ENCODE measurements around the gene SLC7A4. TPM values are rescaled to one million over a fixed set of nuclear protein-coding genes. Genes with fewer than 3 reads are reported as not detected.
A peak's percentile ranks its signal among the peaks of the same experiment; 100 is the strongest.
"Not testable (repeated sequence)": the region's sequence is repeated elsewhere in the genome, so short reads cannot be mapped to it uniquely, and the experiment has no call there.

The SLC7A4 gene
- total and polyA plus RNA-seq, 7 experiments from 2014 or later, result 0.08 to 0.13 (median 0.13) TPM; not detected in 4

DNA sequence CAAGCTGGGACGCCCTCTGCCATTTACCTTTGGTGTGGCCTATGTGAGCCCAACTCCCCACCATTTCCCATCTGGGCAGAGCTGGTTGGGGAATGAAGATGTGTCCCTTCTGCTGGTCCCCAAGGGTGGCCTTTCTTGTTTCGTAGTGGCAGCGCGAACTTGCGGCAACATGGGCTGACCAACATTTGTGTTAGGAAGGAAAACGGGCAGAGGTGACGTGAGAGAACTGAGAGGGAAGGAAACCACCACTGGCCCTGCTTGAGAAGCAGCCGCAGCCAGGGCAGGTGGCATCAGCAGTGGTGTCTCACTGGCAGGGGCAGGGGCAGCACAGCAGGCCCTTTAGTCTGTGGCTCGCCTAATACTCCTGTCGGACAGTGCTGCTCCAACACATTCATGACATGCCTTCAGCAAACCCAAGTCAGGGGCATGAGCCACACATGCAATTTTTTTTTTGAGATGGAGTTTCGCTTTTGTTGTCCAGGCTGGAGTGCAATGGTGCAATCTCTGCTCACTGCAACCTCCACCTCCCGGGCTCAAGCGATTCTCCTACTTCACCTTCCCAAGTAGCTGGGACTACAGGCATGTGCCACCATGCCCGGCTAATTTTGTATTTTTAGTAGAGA is 43.3 kb upstream of the SLC7A4 start:
- Mint-ChIP-seq H3K27ac (no peak overlapping the region), H3K27me3 (no peaks in the 10 kb centered on the region), H3K9me3 (no peaks in the 10 kb centered on the region), H3K4me1 (no peaks in the 10 kb centered on the region), H3K4me3 (no peak overlapping the region), H3K36me3 (no peaks in the 10 kb centered on the region)
- H3K36me3 ChIP-seq (ENCODE audit: control insufficient read depth in 2 of 3, insufficient read depth in 3 of 3, low read length in 3 of 3), result no peaks in the 10 kb centered on the region
- CTCF ChIA-PET, result no interaction called here
- intact Hi-C loops (cut with micrococcal nuclease), result no loop called here
- no peak for ATAC-seq
- no peak overlapping the region for H3K4me3 ChIP-seq (ENCODE audit: low read length)
- no peak for DNase-seq
- POLR2A ChIA-PET, result no interaction called here
- no peaks in the 10 kb centered on the region for H3K4me1 ChIP-seq (ENCODE audit: control insufficient read depth in 2 of 2, insufficient read depth in 2 of 2, low read length in 2 of 2)
- no peaks in the 10 kb centered on the region for H3K9me3 ChIP-seq (ENCODE audit: control insufficient read depth in 2 of 3, low read length in 3 of 3)
- H3K27me3 ChIP-seq (ENCODE audit: control insufficient read depth in 2 of 2, insufficient read depth in 2 of 2, low read length in 2 of 2), result no peaks in the 10 kb centered on the region
- H3K27ac ChIP-seq (ENCODE audit: low read depth, low read length), result no peak overlapping the region

DNA sequence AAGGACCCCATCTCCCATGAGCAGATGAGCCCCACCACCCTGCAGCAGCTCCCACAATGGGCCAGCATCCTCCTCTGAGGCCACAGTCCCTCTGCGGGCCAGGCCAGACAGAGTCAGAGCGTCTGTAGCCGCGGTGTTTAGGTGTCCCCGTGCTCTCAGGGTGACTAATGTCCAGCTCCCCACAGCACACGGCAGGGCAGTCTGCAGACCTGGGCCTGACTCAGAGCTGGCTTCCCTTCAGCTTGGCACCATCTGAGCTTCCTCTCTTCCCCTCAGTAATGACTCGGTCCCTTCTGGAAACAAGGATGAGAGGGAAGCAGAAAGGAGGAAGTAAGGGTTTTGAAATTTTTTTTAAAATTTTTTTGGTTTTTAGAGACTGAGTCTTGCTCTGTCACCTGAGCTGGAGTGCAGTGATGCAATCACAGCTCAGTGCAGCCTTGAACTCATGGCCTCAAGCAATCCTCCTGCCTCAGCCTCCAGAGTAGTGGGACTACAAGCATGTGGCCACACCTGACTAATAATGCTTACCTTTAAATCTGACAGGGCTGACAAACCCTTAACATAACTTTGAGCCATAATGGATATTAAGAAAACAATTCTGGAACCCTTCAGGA is 41.8 kb upstream of the SLC7A4 start:
- Mint-ChIP-seq H3K27ac (no peak overlapping the region), H3K27me3 (peaks cover 0 to 3% (median 0%) of the 10 kb centered on the region in 5 donors), H3K4me1 (no peaks in the 10 kb centered on the region), H3K36me3 (no peaks in the 10 kb centered on the region), H3K4me3 (no peak overlapping the region), H3K9me3 (no peaks in the 10 kb centered on the region)
- intact Hi-C loops (cut with micrococcal nuclease), result no loop called here
- no peak overlapping the region for H3K27ac ChIP-seq (ENCODE audit: low read depth, low read length)
- ChIA-PET CTCF (no interaction called here), POLR2A (no interaction called here)
- no peaks in the 10 kb centered on the region for H3K27me3 ChIP-seq (ENCODE audit: control insufficient read depth in 2 of 2, insufficient read depth in 2 of 2, low read length in 2 of 2)
- ATAC-seq (peak; percentile 81), DNase-seq (no peak)
- no peaks in the 10 kb centered on the region for H3K4me1 ChIP-seq (ENCODE audit: control insufficient read depth in 2 of 2, insufficient read depth in 2 of 2, low read length in 2 of 2)
- H3K36me3 ChIP-seq (ENCODE audit: control insufficient read depth in 2 of 3, insufficient read depth in 3 of 3, low read length in 3 of 3), result no peaks in the 10 kb centered on the region
- no peaks in the 10 kb centered on the region for H3K9me3 ChIP-seq (ENCODE audit: control insufficient read depth in 2 of 3, low read length in 3 of 3)
- H3K4me3 ChIP-seq (ENCODE audit: low read length), result no peak overlapping the region

DNA sequence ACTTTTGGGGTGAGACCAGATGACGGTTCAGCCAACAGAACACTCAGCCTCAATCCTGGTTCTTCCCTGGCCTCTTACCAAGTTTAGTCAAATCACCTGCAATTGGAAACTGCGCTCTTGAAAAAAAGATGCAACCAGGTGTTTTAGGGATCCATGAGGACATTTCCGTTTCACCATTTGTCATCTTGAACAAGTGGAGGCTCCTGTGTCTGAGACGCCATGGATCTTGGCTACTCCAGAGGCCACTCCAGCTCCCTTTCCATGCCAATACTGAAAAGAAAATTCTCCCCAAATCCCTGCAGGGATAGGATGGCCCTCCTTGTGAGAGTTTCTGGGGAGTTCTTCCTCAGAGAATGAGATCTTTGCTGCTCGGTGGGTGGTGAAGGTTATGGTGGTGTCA is 41.1 kb upstream of the SLC7A4 start:
- Histone ChIP-seq H3K27ac (ENCODE audit: low read depth, low read length) (no peak overlapping the region), H3K36me3 (ENCODE audit: control insufficient read depth in 2 of 3, insufficient read depth in 3 of 3, low read length in 3 of 3) (no peaks in the 10 kb centered on the region), H3K4me3 (ENCODE audit: low read length) (no peak overlapping the region), H3K9me3 (ENCODE audit: control insufficient read depth in 2 of 3, low read length in 3 of 3) (no peaks in the 10 kb centered on the region), H3K27me3 (ENCODE audit: control insufficient read depth in 2 of 2, insufficient read depth in 2 of 2, low read length in 2 of 2) (no peaks in the 10 kb centered on the region), H3K4me1 (ENCODE audit: control insufficient read depth in 2 of 2, insufficient read depth in 2 of 2, low read length in 2 of 2) (no peaks in the 10 kb centered on the region)
- CTCF ChIA-PET, result no interaction called here
- Mint-ChIP-seq H3K4me3 (no peak overlapping the region), H3K27me3 (peaks cover 0 to 3% (median 0%) of the 10 kb centered on the region in 5 donors), H3K36me3 (no peaks in the 10 kb centered on the region), H3K4me1 (no peaks in the 10 kb centered on the region), H3K9me3 (no peaks in the 10 kb centered on the region), H3K27ac (no peak overlapping the region)
- DNase-seq (no peak), ATAC-seq (no peak)
- intact Hi-C loops (cut with micrococcal nuclease), result no loop called here
- POLR2A ChIA-PET, result interaction anchor here (0.6 kb wide), 1 partner anchor 169 kb away, joined by 3 read pairs; no protein-coding TSS in a partner anchor

DNA sequence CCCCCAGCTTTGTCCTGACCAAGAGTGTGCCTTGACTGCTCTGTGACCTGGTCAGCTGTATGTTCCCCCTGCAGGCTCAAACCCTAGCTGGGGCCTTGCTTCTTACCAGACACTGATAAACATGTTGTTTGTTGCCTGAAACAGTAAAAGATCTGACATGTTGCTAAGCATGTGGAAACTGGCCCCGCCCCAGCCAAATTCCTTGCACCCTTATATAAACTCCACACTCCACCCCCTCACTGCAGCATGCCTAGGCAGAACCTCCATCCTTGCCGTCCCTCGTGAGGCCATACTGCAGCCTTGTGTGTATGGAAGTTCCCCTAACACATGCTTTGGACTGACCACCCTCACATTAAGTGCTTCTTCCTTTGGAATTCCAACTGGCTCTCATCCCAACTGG is 40.7 kb upstream of the SLC7A4 start:
- no peak overlapping the region for H3K27ac Mint-ChIP-seq
- H3K4me3 Mint-ChIP-seq, result no peak overlapping the region

DNA sequence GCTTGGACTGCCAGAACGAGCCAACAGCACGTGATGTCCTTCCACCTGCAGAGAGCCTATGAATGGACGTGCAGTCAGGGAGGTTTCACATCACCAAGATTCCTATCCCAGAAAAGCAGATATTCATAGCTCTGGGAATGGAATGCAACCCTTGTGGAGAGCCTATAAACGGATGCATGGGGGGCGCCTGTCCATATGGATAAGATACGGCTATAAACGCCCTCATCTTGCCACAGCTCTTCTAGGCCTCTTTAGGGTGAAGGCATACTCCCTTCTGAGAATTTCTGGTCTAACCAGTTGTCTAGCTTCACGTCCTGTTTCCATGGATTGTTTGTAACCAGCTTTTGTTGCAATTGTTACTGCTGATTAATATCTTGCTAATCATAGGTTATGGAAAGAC is 39.4 kb upstream of the SLC7A4 start:
- CTCF ChIA-PET; H3K27ac Mint-ChIP-seq; ATAC-seq; H3K36me3 ChIP-seq (ENCODE audit: control insufficient read depth in 2 of 3, insufficient read depth in 3 of 3, low read length in 3 of 3); H3K9me3 Mint-ChIP-seq; H3K27me3 Mint-ChIP-seq; H3K27me3 ChIP-seq (ENCODE audit: control insufficient read depth in 2 of 2, insufficient read depth in 2 of 2, low read length in 2 of 2); POLR2A ChIA-PET; H3K4me1 ChIP-seq (ENCODE audit: control insufficient read depth in 2 of 2, insufficient read depth in 2 of 2, low read length in 2 of 2); H3K4me3 ChIP-seq (ENCODE audit: low read length); H3K36me3 Mint-ChIP-seq; DNase-seq; H3K9me3 ChIP-seq (ENCODE audit: control insufficient read depth in 2 of 3, low read length in 3 of 3); intact Hi-C loops (cut with micrococcal nuclease); H3K27ac ChIP-seq (ENCODE audit: low read depth, low read length); H3K4me1 Mint-ChIP-seq; H3K4me3 Mint-ChIP-seq: not testable (repeated sequence)

More for the DNA sequence above, 40.7 kb upstream of the SLC7A4 start:
- no peak overlapping the region for H3K4me3 ChIP-seq (ENCODE audit: low read length)
- peaks cover 0 to 4% (median 0%) of the 10 kb centered on the region in 7 donors for H3K4me1 Mint-ChIP-seq
- H3K27ac ChIP-seq (ENCODE audit: low read depth, low read length), result no peak overlapping the region
- no peaks in the 10 kb centered on the region for H3K36me3 Mint-ChIP-seq
- ChIA-PET POLR2A (interaction anchor here (0.6 kb wide), 1 partner anchor 168 kb away, joined by 3 read pairs; no protein-coding TSS in a partner anchor), CTCF (no interaction called here)
- DNase-seq, result no peak
- H3K27me3 ChIP-seq (ENCODE audit: control insufficient read depth in 2 of 2, insufficient read depth in 2 of 2, low read length in 2 of 2), result no peaks in the 10 kb centered on the region
- no peaks in the 10 kb centered on the region for H3K36me3 ChIP-seq (ENCODE audit: control insufficient read depth in 2 of 3, insufficient read depth in 3 of 3, low read length in 3 of 3)
- ATAC-seq, result no peak
- no peaks in the 10 kb centered on the region for H3K9me3 Mint-ChIP-seq
- H3K9me3 ChIP-seq (ENCODE audit: control insufficient read depth in 2 of 3, low read length in 3 of 3), result no peaks in the 10 kb centered on the region
- no peaks in the 10 kb centered on the region for H3K4me1 ChIP-seq (ENCODE audit: control insufficient read depth in 2 of 2, insufficient read depth in 2 of 2, low read length in 2 of 2)
- H3K27me3 Mint-ChIP-seq, result peaks cover 0 to 3% (median 0%) of the 10 kb centered on the region in 5 donors
- intact Hi-C loops (cut with micrococcal nuclease), result no loop called here

DNA sequence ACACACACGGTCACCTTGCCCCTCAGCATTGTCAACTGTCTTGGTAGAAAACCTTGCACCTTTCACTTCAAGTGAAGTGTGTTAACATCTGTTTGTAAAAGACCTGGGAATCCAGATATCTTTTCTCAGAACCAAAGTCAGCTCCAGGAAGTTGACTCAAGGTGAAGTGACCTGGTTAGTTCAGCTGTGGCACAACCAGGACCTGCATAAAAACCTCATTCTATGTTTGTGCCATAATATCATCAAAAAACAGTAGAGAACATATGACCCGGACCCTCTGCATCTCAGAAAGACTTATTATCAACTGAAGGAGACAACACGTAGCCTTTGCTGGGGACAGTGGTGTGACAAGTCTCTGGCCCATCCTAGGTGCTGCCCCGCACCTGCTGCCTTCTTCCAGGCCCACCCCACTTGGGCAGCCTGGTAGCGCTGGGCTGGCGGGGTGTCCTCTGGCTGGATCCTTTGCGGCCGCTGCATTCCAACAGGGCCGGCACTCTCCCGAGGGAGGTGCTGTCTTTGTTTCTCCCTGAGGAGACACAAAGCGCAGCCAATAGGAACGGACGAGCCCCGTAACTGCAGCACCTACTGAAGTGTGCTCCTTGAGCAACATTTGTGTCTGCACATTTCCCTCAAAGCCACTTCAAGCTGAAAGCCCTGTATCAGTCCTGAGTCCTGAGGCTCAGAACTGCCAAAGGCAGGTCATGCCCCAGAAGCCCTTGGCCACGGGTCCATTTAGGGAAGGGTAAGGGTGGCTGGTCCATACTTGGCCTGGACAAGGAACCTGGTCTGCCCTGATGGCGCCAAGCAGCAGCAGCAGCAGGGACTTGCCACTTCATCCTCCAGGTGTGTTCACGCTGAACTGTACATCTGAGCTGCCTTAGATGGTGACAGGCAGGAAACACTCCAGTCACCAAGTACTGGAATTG is 38.6 kb upstream of the SLC7A4 start:
- no peaks in the 10 kb centered on the region for H3K9me3 Mint-ChIP-seq
- H3K4me1 Mint-ChIP-seq, result peaks cover 0 to 4% (median 0%) of the 10 kb centered on the region in 7 donors
- no peak for DNase-seq
- Histone ChIP-seq H3K27ac (ENCODE audit: low read depth, low read length) (no peak overlapping the region), H3K4me1 (ENCODE audit: control insufficient read depth in 2 of 2, insufficient read depth in 2 of 2, low read length in 2 of 2) (no peaks in the 10 kb centered on the region), H3K4me3 (ENCODE audit: low read length) (no peak overlapping the region), H3K27me3 (ENCODE audit: control insufficient read depth in 2 of 2, insufficient read depth in 2 of 2, low read length in 2 of 2) (no peaks in the 10 kb centered on the region), H3K36me3 (ENCODE audit: control insufficient read depth in 2 of 3, insufficient read depth in 3 of 3, low read length in 3 of 3) (no peaks in the 10 kb centered on the region), H3K9me3 (ENCODE audit: control insufficient read depth in 2 of 3, low read length in 3 of 3) (no peaks in the 10 kb centered on the region)
- no peak for ATAC-seq
- ChIA-PET POLR2A (no interaction called here), CTCF (no interaction called here)
- intact Hi-C loops (cut with micrococcal nuclease), result no loop called here
- no peaks in the 10 kb centered on the region for H3K36me3 Mint-ChIP-seq
- no peak overlapping the region for H3K27ac Mint-ChIP-seq
- H3K4me3 Mint-ChIP-seq, result no peak overlapping the region
- peaks cover 0 to 3% (median 0%) of the 10 kb centered on the region in 5 donors for H3K27me3 Mint-ChIP-seq
